HG02798 (cell line): ENCODE results near the gene IMPACT.

Experiments
- ATAC-seq: cut with Tn5 transposase; IDR thresholded peaks from one replicate; pipeline ENCODE4 v1.9.1; 2021; ENCODE audit warnings: mild to moderate bottlenecking; ENCODE audit not compliant: unreplicated experiment, poor library complexity

The IMPACT gene

DNA sequence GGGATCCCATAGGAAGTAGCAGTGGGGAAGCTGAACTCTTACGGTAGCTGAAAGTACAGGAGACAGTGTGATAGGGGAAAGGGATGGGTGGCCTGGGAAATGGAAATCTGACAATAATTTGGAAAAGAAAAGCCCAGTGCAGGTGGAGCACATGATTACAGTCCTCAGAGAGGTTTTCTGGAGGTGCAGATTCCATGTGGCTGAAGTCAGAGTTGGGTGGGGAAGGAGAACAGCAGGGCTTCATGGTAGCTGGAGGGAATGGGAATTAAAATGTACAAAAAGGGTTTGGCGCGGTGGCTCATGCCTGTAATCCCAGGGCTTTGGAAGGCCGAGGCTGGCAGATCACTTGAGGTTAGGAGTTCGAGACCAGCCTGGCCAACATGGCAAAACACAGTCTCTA, 46.1 kb downstream of the IMPACT start:
- no peak for ATAC-seq

DNA sequence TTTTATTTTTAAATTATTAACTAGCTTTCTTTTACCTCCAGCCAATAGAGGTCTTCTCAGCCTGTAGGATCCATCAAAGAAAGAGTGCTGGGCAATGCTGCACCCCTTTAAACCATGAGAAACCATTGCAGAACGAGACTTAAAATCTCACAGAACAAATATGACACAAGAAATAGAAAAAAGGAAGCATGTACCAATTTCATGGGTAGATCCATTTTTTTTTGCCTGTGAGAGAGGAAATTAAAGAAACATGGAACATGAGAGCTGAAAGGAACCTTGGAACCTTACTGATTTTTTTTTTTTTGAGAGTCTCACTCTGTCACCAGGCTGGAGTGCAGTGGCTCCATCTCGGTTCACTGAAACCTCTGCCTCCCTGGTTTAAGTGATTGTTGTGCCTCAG, 47.9 kb downstream of the IMPACT start:
- ATAC-seq: no peak

DNA sequence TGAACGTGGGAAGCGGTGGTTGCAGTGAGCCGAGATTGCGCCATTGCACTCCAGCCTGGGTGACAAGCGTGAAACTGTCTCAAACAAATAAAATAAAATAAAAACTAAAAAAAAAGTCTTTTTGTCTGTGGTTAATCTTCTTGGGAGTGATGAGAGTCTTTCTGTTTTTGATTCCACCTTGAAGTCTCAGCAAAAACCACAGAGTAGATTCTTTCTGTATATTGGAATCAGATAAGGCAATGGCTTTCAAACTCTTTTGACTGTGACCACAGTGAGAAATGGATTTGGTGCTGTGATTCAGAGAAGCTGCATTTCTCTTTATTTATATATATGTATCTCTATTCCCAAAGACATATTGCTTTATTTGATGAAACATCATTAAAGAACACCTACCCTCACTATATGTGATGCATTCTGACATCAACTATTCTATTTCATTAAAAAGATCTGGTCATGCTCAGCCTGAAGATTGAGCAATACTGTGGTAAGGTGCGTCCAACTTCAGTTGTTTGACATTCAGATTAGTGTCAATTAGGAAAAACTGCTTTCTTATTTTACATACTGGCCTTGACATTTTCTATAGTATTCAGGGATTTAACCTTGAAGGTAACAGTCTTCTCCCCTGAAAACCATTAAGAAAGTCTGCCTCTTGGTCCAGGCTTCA, 49.6 kb downstream of the IMPACT start:
- no peak for ATAC-seq

DNA sequence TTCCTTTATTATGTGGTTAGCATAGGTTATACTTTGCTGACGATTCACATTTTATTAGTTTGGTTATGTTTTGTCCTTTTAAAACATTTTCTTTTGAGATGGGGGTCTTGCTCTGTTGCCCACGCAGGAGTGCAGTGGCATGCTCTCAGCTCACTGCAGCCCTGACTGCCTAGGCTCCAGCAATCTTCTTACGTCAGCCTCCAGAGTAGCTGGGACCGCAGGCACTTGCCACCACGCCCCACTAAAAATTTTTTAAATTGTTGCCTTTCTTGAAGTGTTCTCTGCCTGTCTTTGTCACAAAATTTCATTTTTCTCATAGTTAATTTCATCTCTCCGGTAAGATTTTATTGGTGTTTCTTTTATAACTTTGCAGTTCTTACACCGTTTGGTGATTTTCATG, 52.9 kb downstream of the IMPACT start:
- ATAC-seq: no peak

DNA sequence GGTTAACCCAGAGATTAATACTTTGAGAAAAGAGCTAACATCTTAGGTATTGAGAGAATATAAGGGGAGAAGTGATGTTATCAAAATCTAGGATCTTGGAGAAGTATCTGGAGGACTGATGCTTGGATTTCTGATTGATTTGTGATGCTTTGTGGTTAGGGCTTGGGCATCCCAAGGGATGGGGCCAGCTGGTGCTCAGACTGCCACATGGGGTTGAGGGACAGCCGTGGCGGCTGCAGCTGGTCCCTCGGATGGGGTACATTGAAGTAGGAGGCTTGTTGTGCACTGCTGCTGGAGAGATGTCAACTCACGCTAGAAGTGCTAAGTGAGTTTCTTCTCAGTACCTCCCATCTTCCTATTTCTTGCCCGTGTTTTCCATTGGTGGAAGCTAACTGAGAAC, 56.4 kb downstream of the IMPACT start:
- ATAC-seq: no peak

DNA sequence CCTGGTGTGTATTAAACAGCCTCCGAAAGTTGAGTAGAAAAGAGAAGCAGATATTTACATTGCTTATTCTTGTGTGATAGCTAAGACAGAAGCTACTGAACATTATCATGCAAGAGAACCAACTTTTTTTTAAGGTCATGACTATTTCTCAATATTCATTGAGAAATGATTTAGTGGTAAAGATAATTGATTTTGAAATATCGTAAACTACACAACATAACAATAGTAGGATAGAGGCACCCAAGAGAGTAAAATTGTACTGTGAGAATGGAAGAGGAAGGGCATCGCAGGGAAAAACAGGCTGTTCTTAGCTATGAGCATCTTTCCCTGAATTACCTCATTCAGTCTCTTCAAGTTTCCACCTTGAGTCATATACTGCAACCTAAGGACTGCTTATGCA, 59.2 kb downstream of the IMPACT start:
- ATAC-seq: no peak

DNA sequence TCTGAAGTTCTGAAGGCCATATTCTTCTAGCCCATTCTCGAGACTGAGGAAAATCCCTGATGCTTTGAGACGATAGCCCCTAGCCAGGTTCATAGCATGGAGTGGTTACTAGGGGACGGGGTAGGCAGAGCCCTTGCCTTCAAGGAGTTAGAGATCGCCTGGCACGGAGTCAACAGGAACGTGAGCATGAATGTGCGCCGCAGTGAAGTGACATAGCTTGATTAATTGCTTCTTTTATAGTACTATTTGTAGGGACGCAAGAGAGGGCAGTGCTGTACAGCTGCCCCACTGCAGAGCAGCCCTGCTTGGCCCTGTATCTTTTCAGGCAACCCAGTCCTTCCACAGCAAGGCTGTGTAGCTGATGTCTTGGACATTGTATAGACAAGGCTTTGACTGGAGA, 60.2 kb downstream of the IMPACT start:
- ATAC-seq: no peak

DNA sequence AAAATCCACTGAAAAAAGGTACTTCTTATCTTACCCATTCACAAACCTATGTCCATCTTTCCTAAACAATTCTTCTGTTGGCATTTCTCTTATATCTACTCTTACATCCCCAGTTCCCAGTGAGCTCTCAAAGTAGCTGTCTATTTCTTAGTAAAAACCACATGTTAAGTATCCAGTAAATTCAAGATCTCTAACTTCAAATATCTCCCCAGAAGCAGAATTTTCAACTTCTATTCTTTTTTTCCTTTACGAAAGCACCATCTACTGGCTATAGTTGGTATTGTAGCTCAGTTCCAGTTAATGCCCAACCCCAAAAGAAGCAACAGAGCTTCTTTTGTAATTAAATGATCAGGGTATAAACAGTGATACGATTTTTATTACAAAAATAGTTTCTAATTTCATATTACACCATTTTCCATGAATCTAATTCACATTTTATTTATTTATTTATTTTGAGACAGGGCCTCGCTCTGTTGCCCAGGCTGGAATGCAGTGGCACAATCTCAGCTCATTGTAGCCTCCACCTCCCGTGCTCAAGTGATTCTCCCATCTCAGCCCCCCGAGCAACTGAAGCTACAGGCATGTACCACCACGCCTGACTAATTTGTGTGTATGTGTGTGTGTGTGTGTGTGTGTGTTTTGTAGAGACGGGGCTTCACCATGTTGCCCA, 62.5 kb downstream of the IMPACT start:
- no peak for ATAC-seq

DNA sequence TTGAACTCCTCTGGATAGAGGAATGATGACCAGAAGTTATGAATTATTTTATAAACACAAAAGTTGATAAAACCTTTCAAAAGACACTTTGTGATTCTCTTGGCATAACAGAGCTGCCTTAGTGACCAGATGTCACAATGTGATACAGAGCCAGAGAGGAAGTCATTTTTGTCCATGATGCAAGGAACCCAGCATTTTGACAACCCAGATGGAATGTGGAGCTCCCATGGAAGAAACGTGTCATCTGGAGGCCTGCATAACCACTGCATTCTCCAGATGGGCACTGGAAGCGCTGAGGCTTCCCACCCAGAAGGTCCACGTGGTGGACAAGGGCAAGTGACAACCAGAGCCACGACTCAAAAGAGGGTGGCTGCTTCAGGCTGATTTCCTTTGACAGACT, 64.1 kb downstream of the IMPACT start:
- no peak for ATAC-seq

DNA sequence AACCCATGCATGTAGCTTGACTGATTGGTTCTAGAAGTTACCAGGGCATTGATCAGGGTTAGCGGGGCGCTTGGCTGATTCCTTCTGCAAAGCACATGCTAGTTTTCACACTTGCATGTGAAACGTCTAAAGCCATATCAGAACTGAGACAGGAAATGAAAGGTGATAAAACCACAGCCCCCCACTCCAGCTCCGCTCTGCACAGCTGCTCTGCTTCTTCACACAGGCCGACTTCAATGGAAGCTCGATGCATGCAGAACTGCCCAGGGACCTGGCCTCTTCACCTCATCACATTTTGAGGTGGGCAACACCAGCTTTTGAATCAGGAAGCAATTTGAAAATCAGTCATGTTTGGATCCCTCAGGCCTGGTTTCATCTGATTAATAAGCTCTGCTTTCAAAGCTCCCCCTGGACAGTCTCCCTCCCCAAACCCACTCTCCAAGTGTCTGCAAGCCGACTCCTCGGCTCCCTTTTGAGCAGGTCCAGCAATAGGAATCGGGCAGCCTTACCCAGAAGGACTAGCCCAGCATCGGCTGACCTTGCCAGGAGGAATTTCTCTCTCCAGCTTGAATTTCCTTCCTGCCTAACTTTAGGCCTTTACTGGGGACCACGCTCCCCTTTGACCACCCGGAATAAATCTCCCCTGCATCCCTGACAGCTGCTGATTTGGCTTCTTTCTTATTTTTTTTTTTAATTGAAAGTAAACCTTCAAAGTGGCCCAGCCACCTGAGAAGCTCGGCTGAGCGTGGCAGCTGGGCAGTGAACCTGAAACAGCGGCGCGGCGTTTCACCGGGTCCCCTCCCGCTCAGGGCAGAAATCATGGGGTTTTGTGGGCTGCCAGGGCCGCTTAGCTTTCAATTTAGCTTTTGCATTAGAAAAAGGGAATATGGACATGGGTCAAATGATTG, 65.7 kb downstream of the IMPACT start:
- ATAC-seq: peak; percentile 74

DNA sequence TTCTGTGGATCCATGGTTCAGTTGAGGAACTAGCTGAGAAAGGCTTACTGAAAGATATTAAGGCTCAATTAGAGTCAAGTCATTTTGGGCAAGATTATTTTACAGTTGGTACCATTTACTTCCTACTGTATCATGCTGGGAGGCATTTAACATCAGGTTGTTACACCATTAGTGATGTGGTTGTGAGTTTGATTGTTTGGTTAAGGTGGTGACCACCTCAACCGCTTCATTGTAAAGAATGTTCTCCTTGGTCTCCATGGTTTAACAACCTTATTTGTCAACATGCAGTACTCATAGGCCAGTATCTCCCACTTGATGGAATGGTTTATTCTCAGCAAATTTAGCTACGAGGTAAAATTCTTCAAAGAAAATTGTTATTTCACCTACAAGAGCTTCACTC, 68.1 kb downstream of the IMPACT start:
- no peak for ATAC-seq

DNA sequence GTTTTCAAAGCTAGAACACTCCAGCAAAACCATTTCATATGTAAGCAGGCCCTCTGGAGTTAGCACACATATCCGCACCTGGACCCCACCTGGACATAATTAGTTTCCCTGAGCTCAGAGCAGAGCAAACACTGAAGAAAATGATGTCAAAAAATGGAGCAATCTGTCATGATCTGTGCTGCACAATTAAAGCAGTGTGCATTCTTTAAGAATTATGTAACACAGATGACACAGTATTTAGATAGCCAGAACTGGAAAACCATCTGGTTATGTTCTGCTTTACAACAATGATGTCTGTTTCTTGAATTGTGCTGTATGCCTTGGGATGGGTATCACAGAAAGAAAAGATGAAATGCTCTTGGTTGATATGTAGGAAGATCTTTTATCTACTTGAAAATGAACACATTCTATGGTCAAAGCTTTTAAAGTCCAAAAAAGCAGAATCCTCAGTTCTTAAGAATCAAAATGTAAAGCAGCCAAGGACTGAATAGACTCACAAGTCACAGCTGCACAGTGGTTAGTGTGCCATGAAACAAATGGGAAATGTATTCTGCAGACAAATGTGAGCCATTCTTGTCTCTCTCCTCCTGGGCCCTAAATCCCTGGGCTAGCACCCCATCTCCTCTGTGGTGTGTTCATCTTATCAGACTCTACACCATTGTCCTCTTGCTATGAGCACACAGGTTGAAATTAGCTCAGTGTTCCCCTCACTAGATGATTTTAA, 70.7 kb downstream of the IMPACT start:
- ATAC-seq: no peak

DNA sequence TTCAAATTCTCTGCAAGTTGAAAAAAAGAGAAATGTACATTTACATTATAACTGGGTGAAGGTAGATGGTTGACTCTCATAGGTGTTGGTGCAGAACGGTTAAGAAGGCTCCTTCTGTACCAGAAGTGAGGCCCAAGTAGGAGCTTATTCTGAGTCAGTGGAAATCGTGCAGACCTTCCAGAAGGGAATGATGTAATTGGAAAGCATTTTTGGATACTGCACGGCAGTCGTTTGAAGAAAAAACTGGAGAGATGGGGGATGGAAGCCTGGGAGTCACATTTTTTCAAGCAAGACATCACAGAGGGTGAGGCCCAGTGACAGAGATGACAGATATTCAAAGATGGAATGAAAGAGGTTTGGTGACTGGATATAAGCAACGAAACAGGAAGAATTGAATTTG, 73.3 kb downstream of the IMPACT start:
- ATAC-seq: no peak

DNA sequence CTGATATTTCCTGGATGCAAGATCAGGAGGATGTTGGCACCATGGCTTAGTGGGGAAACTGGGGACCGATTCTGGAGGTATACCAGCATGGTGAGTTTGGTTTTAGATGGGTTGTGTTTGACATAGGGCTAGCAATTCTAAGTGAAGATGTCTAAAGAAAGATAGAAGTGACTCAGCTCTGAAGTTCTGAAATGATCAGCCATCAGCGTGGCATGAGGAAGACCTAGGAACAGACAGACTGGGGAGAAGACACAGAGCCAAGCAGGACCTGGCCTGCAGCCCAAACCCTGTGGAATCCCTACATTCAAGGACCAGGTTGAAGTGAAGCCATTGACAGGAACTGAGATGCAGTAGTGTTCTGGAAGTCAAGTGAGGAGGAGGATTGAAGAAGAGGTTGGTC, 73.7 kb downstream of the IMPACT start:
- ATAC-seq: no peak

DNA sequence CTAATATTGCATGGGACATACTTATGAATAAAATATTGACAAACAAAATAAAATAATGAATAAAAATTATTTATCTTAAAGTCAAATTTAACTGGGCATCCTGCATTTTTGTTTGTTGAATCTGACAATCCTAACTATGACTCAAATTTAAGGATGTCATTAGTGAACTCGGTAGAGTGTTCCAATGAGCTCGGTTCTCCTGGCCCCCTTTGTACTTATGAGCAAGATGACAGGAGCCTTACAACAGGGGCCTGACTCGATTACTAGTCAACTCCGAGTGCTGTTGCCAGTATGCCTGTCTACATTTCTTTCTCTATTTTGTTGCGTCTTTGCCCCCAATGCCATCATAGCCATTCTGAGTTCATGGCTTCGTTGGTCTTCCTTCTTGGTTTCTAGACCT, 74.3 kb downstream of the IMPACT start:
- ATAC-seq: no peak

DNA sequence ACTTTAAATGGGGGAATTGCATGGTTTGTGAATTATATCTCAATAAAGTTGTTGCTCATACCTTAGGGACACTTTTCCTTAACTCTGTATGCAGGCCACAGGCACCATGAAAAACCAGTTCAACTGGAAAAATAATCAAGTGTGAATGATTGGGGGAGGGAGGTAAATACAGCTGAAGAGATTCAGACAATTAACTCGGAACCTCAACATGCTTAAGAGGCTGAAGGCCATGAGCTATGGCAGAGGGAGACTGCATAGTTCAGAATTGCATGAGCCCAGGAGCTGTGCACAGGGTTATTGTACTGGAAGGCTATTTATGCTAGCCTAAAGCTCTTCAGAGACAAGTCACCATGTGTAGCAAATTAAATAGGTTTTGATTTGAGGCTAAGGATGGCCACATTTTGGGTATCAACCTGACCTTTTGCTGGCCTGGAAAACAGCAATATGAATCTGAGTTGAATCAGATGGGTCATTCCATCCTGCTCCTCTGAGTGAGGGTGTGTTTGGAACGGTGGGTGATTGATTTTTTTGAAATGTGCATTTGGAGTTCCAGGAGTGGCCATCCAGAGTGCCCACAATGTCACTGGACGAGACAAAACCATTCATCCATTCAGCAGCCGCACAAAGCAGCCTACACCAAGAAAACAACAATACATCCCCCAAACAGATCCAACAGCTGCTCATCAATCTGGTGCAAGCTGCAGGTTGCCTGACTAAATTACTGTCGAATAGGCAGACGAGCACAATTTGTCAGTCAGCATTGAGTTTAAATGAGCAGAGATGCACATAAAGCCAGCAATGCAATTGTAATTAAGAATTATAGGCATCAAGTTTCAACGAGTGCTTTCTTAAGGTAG, 76.4 kb downstream of the IMPACT start:
- ATAC-seq: no peak
